Astrocyte (in vitro differentiated cells and primary cell): ENCODE results near the gene DLL3.

Source experiments
- CTCF ChIP-seq: IDR thresholded peaks from 2 replicates; pipeline ENCODE4 v1.5.1; 2011; ENCODE audit warnings: low read depth, mild to moderate bottlenecking, inconsistent platforms, low read length, moderate library complexity; ENCODE audit not compliant: insufficient read depth
- EZH2 ChIP-seq: IDR thresholded peaks from 2 replicates; pipeline ENCODE4 v1.6.1; 2012; ENCODE audit warnings: mild to moderate bottlenecking, low read length, inconsistent platforms; ENCODE audit not compliant: insufficient read depth

- TF ChIP-seq CTCF (no peak), EZH2 (no peak)
Observed at GRCh38 chr19:39469567-39469966, 29.2 kb upstream of the DLL3 start.
